HEK293 (cell line): ENCODE data around the gene FUT3.

Experiments used
- KLF10 ChIP-seq: fragments of 450-650 bp; IDR thresholded peaks from 2 replicates; pipeline ENCODE4 v1.5.1; 2018; ENCODE audit warnings: missing biosample characterization, mild to moderate bottlenecking, missing genetic modification characterization
- YY1 ChIP-seq: fragments of 450-650 bp; formaldehyde crosslinking; IDR thresholded peaks from 2 replicates; pipeline ENCODE4 v1.5.1; 2018; ENCODE audit warnings: missing biosample characterization, missing genetic modification characterization
- ZBTB49 ChIP-seq: fragments of 450-650 bp; formaldehyde crosslinking; IDR thresholded peaks from 2 replicates; pipeline ENCODE4 v1.5.1; 2016; ENCODE audit warnings: missing biosample characterization, missing genetic modification characterization, low read depth
- ZNF23 ChIP-seq: fragments of 450-650 bp; formaldehyde crosslinking; IDR thresholded peaks from 2 replicates; pipeline ENCODE4 v1.5.1; 2016; ENCODE audit warnings: missing biosample characterization, missing genetic modification characterization, borderline replicate concordance
- ZNF274 ChIP-seq, 2 experiments: fragments of 200-500 bp in 1 of 2; fragments of 450-650 bp in 1 of 2; sonication (Bioruptor generic) in 1 of 2; formaldehyde crosslinking in 1 of 2; IDR thresholded peaks; 2 replicates each; pipeline versions ENCODE4 v1.5.1 to v1.6.1; 2014 to 2016; ENCODE audit warnings: borderline replicate concordance in 1 of 2, inconsistent platforms in 1 of 2, low read length in 1 of 2, missing biosample characterization in 1 of 2, missing genetic modification characterization in 1 of 2
- ZNF558 ChIP-seq: fragments of 450-650 bp; formaldehyde crosslinking; IDR thresholded peaks from 2 replicates; pipeline ENCODE4 v1.5.1; 2016; ENCODE audit warnings: missing biosample characterization, missing genetic modification characterization
- ZNF677 ChIP-seq: fragments of 450-650 bp; IDR thresholded peaks from 2 replicates; pipeline ENCODE4 v1.5.0; 2018; ENCODE audit warnings: missing biosample characterization, mild to moderate bottlenecking, missing genetic modification characterization, moderate library complexity
- ZNF776 ChIP-seq: fragments of 450-650 bp; formaldehyde crosslinking; IDR thresholded peaks from 2 replicates; pipeline ENCODE4 v1.5.0; 2017; ENCODE audit warnings: missing biosample characterization, missing genetic modification characterization, borderline replicate concordance
- TF ChIP-seq, protein P1 (sequence below): fragments of 450-650 bp; formaldehyde crosslinking; IDR thresholded peaks from 2 replicates; pipeline ENCODE4 v1.5.1; 2016; ENCODE audit warnings: missing biosample characterization, missing genetic modification characterization

DNA sequence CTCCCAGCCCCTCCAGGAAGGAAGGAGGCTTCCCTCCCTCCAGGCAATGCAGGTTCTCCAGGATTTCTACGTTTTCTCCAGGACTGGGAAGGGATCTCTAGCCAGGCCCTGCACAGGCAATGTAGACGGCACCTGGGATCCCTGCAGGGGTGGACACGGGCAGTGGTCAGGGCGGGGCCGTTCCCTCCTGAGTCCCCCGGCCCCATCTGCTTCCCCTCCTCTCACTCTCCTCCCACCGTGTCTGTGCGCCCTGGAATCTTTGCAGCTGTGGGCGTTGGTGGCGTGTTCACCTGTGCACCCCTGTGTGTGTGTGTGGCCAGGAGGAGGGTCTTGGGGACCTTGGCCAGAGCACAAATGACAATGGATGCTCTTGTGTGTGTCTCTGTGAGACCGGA is 36.4 kb downstream of the FUT3 start:
- TF ChIP-seq, protein P1, sequence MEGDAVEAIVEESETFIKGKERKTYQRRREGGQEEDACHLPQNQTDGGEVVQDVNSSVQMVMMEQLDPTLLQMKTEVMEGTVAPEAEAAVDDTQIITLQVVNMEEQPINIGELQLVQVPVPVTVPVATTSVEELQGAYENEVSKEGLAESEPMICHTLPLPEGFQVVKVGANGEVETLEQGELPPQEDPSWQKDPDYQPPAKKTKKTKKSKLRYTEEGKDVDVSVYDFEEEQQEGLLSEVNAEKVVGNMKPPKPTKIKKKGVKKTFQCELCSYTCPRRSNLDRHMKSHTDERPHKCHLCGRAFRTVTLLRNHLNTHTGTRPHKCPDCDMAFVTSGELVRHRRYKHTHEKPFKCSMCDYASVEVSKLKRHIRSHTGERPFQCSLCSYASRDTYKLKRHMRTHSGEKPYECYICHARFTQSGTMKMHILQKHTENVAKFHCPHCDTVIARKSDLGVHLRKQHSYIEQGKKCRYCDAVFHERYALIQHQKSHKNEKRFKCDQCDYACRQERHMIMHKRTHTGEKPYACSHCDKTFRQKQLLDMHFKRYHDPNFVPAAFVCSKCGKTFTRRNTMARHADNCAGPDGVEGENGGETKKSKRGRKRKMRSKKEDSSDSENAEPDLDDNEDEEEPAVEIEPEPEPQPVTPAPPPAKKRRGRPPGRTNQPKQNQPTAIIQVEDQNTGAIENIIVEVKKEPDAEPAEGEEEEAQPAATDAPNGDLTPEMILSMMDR (tag by site-specific recombination), result no peak
- no peak for TF ChIP-seq ZNF677 (tag by site-specific recombination)
- TF ChIP-seq ZNF558 (tag by site-specific recombination), result no peak
- TF ChIP-seq YY1, result no peak
- no peak for TF ChIP-seq ZNF274 (IDR thresholded peaks at IDR 0.05; ENCODE audit: low read length)
- no peak for TF ChIP-seq ZNF274 (tag by site-specific recombination; IDR thresholded peaks at IDR 0.05; ENCODE audit: borderline replicate concordance)
- TF ChIP-seq KLF10 (tag by site-specific recombination), result no peak
- no peak for TF ChIP-seq ZBTB49
- TF ChIP-seq ZNF776 (tag by site-specific recombination), result no peak
- no peak for TF ChIP-seq ZNF23 (tag by site-specific recombination)
